ENCODE data around the gene RSRC1.
"Not testable (repeated sequence)": the region's sequence is repeated elsewhere in the genome, so short reads cannot be mapped to it uniquely, and the experiment has no call there.

Gene RSRC1

GRCh38 chr3:158134363-158134762 lies 24.5 kb downstream of the RSRC1 start:
- no peak for DNase-seq

- no peak for DNase-seq
Measured at GRCh38 chr3:158140396-158140795, 30.5 kb downstream of the RSRC1 start.

GRCh38 chr3:158148218-158148617 lies 38.3 kb downstream of the RSRC1 start:
- no peak for DNase-seq

- no peak for DNase-seq
Measured at GRCh38 chr3:158152186-158152585, 42.3 kb downstream of the RSRC1 start.

- DNase-seq: no peak
Measured at GRCh38 chr3:158158969-158159368, 49.1 kb downstream of the RSRC1 start.

DNA sequence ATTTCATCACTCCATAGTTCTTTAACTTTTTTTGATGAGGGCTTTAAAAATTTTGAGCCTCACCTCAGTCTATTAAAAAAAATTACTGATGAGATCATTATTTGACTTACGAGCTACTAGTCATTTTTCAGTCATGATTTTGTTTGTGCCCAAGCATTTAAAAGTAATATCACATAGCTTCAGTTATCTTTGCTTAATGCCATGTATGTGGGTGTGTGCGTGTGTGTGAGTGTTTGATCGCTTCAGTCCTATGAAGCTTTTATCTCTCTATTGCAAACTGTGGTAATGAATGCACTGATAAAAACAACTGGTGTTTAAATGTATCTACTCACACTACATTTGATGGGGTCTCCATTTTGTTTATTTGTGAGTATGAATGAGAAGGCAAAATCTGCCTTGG lies 49.8 kb downstream of the RSRC1 start:
- DNase-seq: no peak

DNA sequence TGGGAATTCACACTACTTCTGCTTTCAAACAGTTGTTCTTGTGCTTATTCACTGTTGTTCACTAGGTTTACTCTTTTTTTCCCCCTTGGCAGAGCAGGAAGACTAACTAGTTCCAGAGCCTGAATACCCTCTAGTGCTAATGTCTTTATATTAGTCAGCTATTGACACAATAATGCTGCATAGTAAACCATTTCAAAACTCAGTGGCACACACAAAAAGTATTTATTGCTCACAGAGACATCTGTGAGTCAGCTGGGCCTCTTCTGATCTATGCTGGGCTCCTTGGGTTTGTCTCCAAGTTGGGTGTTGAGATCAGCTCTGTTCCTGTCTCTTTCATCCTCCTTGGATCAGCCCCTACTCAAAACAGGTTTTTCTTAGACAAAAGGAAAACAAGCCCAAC lies 51.1 kb downstream of the RSRC1 start:
- no peak for DNase-seq

GRCh38 chr3:158165141-158165655 lies 55.3 kb downstream of the RSRC1 start:
- no peak for DNase-seq

- DNase-seq: no peak
Measured at GRCh38 chr3:158165730-158166129, 55.8 kb downstream of the RSRC1 start.

- DNase-seq: no peak
Measured at GRCh38 chr3:158166223-158166622, 56.3 kb downstream of the RSRC1 start.

GRCh38 chr3:158167737-158168557 lies 58.1 kb downstream of the RSRC1 start:
- peak; percentile 8 for DNase-seq

- DNase-seq: no peak
Measured at GRCh38 chr3:158169091-158169491, 59.2 kb downstream of the RSRC1 start.

DNA sequence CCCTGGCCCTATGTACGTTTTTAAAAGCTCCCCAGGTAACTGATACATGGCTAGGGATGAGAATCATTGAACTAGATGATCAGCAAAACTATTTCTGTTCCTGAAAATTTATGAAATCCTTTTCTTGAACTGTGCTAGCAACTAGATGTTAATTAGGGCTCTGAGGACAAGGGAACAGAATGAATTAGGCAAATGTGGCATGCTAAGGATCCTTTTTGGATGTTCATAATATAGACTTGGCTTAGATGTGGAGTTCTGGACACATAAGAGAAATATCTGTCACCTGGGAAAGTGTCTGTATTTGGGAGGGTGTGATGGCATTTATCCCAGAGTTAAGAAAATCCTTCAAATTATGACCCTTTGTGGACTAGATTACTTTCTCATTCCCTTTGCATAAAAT lies 71.2 kb downstream of the RSRC1 start:
- no peak for DNase-seq

DNA sequence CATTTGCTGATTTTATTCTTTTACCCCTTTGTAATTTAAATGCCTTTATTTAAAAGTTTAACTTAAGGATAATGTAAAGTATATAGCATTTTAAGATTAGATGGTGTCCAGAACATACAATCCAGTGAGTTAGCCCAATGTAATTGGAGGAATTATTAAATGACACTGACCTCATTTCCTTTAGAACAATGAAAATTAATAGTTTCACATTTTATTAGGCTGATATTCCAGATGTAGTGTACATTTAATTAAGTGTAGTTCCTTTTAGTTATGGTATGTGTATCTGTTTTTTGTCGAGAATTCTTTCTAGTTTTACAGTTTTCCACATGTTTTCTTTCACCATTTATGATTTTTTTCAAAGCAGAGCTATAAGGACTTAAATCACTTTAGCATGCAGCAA lies 75.8 kb downstream of the RSRC1 start:
- DNase-seq: no peak

DNA sequence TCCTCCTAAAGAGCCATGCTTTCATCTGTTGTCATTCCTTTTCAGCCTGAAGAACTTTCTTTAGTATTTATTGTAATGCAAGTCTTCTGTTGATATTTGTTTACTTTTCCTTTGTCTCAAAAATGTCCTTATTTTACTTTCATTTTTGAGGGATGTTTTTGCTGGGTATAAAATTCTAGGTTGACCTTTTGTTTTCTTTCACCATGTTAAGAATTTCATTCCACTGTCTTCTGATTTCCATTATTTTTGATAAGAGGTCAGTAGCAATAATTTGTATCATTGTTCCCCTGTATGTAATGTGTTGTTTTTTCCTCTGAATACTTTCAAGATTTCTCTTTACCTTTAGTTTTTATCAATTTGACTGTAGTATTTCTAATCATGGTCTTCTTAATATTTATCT lies 91.1 kb downstream of the RSRC1 start:
- DNase-seq: no peak

- DNase-seq: no peak
Measured at GRCh38 chr3:158205324-158205723, 95.4 kb downstream of the RSRC1 start.

DNA sequence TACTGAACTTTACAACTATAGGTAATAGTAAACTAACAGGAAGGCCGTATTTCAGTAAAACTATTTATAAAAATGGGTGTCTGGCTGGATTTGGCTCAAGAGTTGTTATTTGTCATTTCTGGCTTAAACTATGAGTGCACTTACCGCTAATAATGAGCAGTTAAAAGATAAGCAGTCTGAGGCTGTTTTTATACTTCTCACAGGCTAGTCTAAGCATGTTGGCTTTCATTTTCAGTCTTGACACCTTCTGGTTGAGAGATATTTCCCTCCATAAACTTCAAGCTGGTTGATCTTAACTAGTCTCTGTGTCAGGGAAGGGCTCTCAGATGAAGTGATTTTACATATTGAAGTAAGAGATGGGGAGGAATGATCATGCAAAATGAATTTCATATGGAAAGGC lies 96.1 kb downstream of the RSRC1 start:
- no peak for DNase-seq

DNA sequence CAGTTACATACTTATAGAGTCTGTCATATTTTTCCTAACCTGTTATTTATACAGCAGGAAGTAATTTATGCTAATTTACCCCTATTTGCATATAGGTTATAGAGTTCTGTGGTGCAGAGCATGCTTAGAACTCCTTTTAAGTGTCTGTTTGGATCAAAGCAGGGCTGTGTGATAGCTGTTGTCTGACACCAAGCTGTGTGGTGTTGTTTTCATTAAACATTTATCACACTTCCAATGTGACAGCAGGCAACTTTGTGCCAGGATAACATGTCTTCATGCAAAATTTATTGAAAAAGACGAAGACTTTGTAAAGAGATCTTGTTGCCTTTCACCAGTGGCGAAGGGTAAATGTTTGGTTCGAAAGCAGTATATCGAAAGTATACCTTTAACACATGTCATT lies 100.2 kb downstream of the RSRC1 start:
- no peak for DNase-seq

- DNase-seq: no peak
Measured at GRCh38 chr3:158213461-158213860, 103.6 kb downstream of the RSRC1 start.

GRCh38 chr3:158217992-158218391 lies 108.1 kb downstream of the RSRC1 start:
- no peak for DNase-seq

GRCh38 chr3:158220575-158220974 lies 110.7 kb downstream of the RSRC1 start:
- DNase-seq: no peak

- no peak for DNase-seq
Measured at GRCh38 chr3:158221426-158221825, 111.5 kb downstream of the RSRC1 start.

DNA sequence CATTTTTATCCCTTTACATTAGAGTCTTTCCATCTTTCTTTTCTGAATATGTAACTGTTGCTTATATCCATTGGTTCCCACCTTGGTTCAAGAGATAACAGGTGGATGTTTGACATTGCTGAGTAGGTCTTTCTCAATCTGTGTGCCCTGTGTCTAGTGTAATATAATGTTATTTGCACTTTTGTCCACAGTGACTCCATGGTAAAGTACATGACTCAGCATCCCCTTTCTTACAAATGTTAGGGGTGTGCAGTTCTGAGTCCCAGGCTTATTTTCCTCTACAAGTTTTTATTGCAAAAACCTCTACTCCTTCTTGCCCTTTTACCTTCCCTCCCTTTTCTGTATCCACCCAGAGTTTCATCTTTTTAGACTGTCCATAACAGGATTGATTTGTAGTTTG lies 116.5 kb downstream of the RSRC1 start:
- DNase-seq: no peak

DNA sequence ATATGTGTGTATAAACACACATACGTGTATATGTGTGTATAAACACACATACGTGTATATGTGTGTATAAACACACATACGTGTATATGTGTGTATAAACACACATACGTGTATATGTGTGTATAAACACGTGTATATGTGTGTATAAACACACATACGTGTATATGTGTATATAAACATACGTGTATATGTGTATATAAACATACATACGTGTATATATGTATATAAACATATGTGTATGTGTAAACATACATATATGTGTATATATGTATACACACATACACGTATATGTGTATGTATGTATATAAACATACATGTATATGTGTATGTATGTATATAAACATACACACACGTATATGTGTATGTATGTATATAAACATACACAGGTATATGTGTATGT lies 119.1 kb downstream of the RSRC1 start:
- not testable (repeated sequence) for DNase-seq

- no peak for DNase-seq
Measured at GRCh38 chr3:158233791-158234190, 123.9 kb downstream of the RSRC1 start.
